ENCODE data around the gene ARMS2.
A peak's percentile ranks its signal among the peaks of the same experiment; 100 is the strongest.

Gene ARMS2

GRCh38 chr10:122495406-122496340 lies 41.2 kb downstream of the ARMS2 start:
- peak; percentile 25 for DNase-seq

- DNase-seq = no peak
These were observed 42.8 kb downstream of the ARMS2 start for GRCh38 chr10:122497241-122497640.

- no peak for DNase-seq
These were observed 44.1 kb downstream of the ARMS2 start for GRCh38 chr10:122498521-122498920.

GRCh38 chr10:122499012-122499411 lies 44.6 kb downstream of the ARMS2 start:
- DNase-seq = no peak

GRCh38 chr10:122499491-122499941 lies 45.1 kb downstream of the ARMS2 start:
- no peak for DNase-seq

GRCh38 chr10:122500194-122500593 lies 45.7 kb downstream of the ARMS2 start:
- DNase-seq = no peak

- no peak for DNase-seq
These were observed 46.3 kb downstream of the ARMS2 start for GRCh38 chr10:122500726-122501125.

GRCh38 chr10:122503012-122503411 lies 48.6 kb downstream of the ARMS2 start:
- no peak for DNase-seq

- DNase-seq = no peak
These were observed 49.6 kb downstream of the ARMS2 start for GRCh38 chr10:122503886-122504609.

- no peak for DNase-seq
These were observed 50.1 kb downstream of the ARMS2 start for GRCh38 chr10:122504610-122504950.

- DNase-seq = no peak
These were observed 50.6 kb downstream of the ARMS2 start for GRCh38 chr10:122505011-122505410.

GRCh38 chr10:122505885-122506645 lies 51.6 kb downstream of the ARMS2 start:
- DNase-seq = no peak
